Measurements from ENCODE around the gene PPM1H.
A peak's percentile ranks its signal among the peaks of the same experiment; 100 is the strongest.

Gene PPM1H

GRCh38 chr12:62631471-62632410 is 303.2 kb downstream of the PPM1H start:
- DNase-seq = no peak

- DNase-seq = no peak
Measured at GRCh38 chr12:62629971-62630739, 304.8 kb downstream of the PPM1H start.

GRCh38 chr12:62629413-62629812 is 305.5 kb downstream of the PPM1H start:
- DNase-seq = no peak

DNA sequence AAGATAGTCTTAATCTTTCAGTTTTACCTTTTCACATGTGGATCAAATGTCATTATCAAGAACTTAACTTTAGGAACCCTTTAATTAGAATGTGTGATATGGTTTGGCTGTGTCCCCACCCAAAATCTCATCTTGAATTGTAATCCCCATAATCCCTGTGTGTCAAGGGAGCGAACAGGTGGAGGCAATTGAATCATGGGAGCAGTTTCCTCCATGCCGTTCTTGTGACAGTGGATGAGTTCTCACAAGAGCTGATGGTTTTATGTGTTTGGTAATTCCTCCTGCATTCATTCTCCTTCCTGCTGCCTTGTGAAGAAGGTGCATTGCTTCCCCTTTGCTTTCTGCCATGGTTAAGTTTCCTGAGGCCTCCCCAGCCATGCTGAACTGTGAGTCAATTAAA is 307.8 kb downstream of the PPM1H start:
- DNase-seq = no peak

DNA sequence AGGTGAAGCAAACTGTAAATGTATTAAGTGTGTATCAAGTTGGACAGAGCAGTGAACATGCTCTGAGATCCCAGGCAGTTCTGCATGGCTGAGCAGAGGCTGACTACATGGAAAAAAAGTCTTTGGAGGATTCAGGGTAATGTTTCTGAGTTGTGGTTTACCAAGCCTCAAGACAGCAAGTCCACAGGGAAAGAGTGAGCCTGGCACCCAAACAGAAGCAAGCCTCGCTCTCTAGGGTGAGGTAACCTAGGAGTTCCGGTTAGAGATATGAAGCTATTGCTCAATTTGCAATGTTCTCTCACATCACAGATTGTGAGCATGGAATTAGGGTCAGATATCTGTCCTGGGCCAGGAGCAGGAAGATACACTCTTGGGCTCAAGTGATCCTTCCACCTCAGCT is 309.7 kb downstream of the PPM1H start:
- no peak for DNase-seq

- DNase-seq = no peak
Measured at GRCh38 chr12:62622177-62622576, 312.8 kb downstream of the PPM1H start.

DNA sequence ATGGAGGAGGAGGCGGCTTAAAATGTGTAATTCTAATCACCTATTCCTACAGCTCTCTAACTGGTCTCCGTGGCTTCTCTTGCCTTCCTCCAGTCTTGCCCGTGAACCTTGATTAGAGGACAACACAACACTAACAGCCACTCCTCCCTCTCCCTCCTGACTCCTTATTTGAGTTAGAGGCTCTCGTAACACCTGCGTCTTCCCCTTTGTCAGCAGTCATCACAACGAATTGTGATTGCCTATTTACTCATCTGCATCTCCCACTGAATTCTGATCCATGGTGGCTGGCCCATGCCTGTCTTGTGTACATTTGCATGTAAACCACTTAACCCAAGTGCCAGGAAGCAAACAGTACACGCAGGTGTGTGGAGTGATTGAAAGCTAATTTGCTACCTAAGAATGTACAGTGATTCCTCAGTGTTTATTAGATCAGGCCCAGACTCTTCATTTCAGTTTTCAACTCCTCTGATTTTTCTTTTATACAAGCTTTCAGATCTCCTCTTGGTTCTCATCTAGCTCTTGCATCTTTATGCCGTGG is 313.8 kb downstream of the PPM1H start:
- no peak for DNase-seq

DNA sequence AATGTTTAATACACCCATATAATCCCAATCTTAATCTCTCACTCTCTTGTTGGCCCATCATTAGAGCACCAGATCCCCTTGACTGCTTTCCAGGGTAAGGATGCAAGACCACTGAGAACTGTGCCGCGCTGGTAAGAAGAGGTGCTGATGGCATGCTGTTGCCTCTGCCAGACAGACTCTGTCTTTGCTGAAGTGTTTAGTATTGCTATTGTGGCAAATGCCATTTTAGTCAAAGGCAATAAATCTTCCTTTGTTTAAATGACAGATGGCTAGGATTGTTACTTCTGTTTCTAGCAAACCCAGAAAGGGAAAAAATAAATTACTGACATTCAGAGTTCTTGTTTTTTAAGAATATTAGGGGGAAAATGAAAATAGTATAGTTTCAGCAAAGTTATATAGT is 316.0 kb downstream of the PPM1H start:
- DNase-seq = no peak

DNA sequence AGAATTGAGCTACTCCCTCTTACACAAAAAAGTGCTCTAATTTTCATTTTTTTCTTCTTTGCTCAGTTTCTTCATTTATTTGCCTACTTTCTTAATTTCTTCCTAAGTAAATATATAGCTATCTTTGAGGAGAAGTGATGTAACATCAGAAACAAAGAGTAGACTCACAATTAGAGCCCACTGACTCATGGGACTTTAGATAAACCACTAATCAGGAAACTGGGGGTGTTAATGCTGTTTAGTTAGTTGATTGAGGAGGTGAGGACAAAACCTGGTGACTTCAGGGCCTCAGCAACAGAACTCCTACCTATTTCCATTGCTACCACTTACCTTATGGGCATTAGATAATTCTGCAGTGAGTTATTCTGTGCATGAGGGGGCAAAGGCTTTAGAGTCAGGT is 316.6 kb downstream of the PPM1H start:
- DNase-seq = no peak

- DNase-seq = no peak
Measured at GRCh38 chr12:62613081-62613480, 321.9 kb downstream of the PPM1H start.

DNA sequence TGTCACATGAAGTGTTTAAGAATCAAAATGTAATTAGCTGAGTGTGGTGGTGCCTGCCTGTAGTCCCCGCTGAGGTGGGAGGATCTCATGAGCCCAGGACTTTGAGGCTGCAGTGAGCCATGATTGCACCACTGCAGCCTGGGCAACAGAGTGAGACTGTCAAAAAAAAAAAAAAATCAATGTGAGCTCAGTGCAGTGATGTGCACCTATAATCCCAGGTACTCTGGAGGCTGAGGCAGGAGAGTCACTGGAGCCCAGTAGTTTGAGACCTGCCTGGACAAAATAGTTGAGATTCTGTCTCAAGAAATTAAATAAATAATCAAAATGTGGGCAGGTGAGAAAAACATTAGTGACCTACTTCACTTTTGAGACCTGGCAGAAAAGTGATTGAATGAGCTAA is 328.3 kb downstream of the PPM1H start:
- DNase-seq = no peak

GRCh38 chr12:62605981-62606380 is 329.0 kb downstream of the PPM1H start:
- DNase-seq = no peak

- DNase-seq = no peak
Measured at GRCh38 chr12:62604871-62605270, 330.1 kb downstream of the PPM1H start.

- DNase-seq = no peak
Measured at GRCh38 chr12:62604373-62604772, 330.6 kb downstream of the PPM1H start.

- DNase-seq = no peak
Measured at GRCh38 chr12:62603811-62604098, 331.2 kb downstream of the PPM1H start.

DNA sequence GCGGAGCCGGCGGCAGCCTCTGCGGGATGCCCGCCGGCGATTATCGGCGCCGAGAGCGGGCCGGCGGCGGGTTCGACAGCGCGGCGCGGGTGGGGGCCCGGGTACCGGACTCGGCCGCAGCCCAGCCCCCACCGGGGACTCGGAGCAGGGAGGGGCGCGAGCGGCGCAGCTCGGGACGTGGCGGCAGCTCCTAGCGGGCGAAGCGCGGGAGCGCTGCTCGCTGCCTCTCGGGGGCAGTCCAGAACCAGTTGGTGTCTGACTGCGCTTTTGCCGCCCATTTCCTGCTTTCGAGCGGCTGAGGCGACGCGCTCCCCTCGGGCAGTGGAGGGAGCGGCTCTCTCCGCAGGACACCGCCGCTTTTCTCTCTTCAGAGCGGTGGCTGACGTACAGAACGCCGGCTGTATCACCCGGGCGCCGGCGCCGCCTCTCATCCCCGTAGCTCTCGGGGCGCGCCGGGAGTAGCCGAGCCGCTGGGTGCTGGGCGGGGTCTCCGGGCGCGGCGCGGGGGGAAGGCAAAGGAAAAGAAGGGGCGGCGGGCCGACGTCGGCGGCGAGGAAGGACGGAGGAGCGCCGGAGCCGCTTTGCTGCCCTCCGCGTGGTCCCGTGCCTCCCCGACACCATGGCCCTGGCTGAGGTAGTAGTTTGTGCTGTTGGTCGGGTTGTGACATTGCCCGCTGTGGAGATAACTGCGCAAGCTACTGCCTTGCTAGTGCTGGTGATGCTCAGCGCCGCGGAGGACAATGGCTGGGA is 331.7 kb downstream of the PPM1H start:
- peak; percentile 67 to 79 (median 72) for DNase-seq

- peak; percentile 69 to 79 (median 74) for DNase-seq
Measured at GRCh38 chr12:62602255-62603060, 332.5 kb downstream of the PPM1H start.

- DNase-seq = no peak
Measured at GRCh38 chr12:62601765-62602164, 333.2 kb downstream of the PPM1H start.

DNA sequence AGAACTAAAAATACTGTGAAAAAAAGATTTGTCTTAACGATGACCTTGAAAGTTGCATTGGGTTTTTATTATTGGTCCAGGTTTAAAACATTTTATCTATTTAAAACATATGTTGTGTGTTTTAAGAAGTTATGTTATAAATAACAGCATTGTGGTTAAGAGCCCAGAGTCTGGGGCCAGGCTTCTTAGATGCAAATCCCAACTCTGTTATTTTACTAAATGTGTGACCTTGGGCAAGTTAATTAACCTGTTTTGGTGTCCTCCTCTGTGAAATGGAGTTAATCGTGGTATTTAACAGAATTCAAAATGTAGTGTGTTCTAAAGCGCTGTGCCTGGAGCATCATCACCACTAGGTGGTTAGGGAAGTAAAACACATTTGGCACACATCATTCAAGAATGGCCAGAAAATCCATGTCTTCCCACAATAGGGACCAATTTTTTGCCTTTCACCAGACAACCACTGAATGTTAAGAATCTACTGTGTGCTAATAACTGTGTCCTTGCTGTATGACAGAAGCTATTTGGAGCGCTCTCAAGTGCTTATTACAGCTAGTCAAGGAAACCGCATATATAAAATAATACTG is 335.0 kb downstream of the PPM1H start:
- DNase-seq = no peak

DNA sequence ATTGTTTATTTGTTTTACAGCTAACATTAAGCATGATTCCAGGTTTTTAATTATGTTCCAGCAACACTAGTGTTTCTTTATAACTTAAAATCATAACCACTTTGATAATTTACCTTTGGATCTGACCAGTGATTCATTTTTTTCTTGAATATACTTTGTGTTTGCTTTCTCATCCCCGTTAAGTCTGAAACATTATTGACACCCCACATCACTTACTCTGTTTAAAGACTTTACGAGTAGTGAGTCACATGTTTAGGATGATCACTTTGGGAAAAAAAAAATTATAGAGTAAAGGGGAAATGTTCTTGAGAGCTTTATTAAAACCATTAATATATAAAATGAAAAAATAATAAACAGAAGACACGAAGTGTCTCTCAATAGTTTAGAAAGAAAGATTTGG is 336.1 kb downstream of the PPM1H start:
- no peak for DNase-seq

GRCh38 chr12:62597253-62597652 is 337.7 kb downstream of the PPM1H start:
- DNase-seq = no peak

All from activated naive CD4-positive, alpha-beta T cell (primary cell).